KMS-11 (cell line): ENCODE data around the gene MYO9A.
"Not testable (repeated sequence)": the region's sequence is repeated elsewhere in the genome, so short reads cannot be mapped to it uniquely, and the experiment has no call there.

ENCODE experiments used
- H2AFZ ChIP-seq: fragments of 200-600 bp; sonication (generic); 2 replicates; pipeline ENCODE4 v1.6.1; 2016; ENCODE audit warnings: antibody characterized with exemption, mixed run types, low read depth
- H3K27ac ChIP-seq: fragments of 200-600 bp; sonication (generic); 2 replicates; pipeline ENCODE4 v1.6.1; 2016; ENCODE audit warnings: mild to moderate bottlenecking, mixed run types
- H3K27me3 ChIP-seq: fragments of 200-600 bp; sonication (generic); 2 replicates; pipeline ENCODE4 v1.6.1; 2017; ENCODE audit warnings: mild to moderate bottlenecking, low read depth, mixed run types, moderate library complexity; ENCODE audit not compliant: insufficient read depth
- H3K36me3 ChIP-seq: fragments of 200-600 bp; sonication (generic); 2 replicates; pipeline ENCODE4 v1.6.1; 2017; ENCODE audit warnings: mild to moderate bottlenecking, mixed run types; ENCODE audit not compliant: insufficient read depth
- H3K4me1 ChIP-seq: fragments of 200-600 bp; sonication (generic); 2 replicates; pipeline ENCODE4 v1.6.1; 2016; ENCODE audit warnings: mild to moderate bottlenecking, low read depth, mixed run types; ENCODE audit not compliant: poor library complexity, severe bottlenecking
- H3K4me2 ChIP-seq: fragments of 200-600 bp; sonication (generic); 2 replicates; pipeline ENCODE4 v1.7.0; 2016; ENCODE audit warnings: mild to moderate bottlenecking, mixed run types
- H3K4me3 ChIP-seq: fragments of 200-600 bp; sonication (generic); IDR thresholded peaks from 2 replicates; pipeline ENCODE4 v1.6.1; 2017; ENCODE audit warnings: low read depth, low read length, mixed read lengths; ENCODE audit not compliant: insufficient read depth
- H3K79me2 ChIP-seq: fragments of 200-600 bp; sonication (generic); 2 replicates; pipeline ENCODE4 v1.6.1; 2016; ENCODE audit warnings: low read depth, mixed run types; ENCODE audit not compliant: insufficient read depth
- H3K9ac ChIP-seq: fragments of 200-600 bp; sonication (generic); 2 replicates; pipeline ENCODE4 v1.6.1; 2016; ENCODE audit warnings: mild to moderate bottlenecking, mixed run types
- H4K20me1 ChIP-seq: fragments of 200-600 bp; sonication (generic); 2 replicates; pipeline ENCODE4 v1.6.1; 2016; ENCODE audit warnings: mild to moderate bottlenecking, mixed run types; ENCODE audit not compliant: insufficient read depth
- TF ChIP-seq, protein P1 (sequence below): fragments of 200-600 bp; sonication (generic); conservative IDR thresholded peaks from 2 replicates; pipeline ENCODE4 v1.6.1; 2017; ENCODE audit warnings: low read depth, mild to moderate bottlenecking, antibody characterized with exemption, low read length, moderate library complexity, mixed read lengths

MYO9A gene

GRCh38 chr15:72110355-72110754 is 7.6 kb downstream of the MYO9A start:
- no peak overlapping the region for H3K27ac ChIP-seq

GRCh38 chr15:72106068-72106467 is 11.9 kb downstream of the MYO9A start:
- H3K79me2 ChIP-seq: no peaks in the 10 kb centered on the region

More at GRCh38 chr15:72110355-72110754, 7.6 kb downstream of the MYO9A start:
- TF ChIP-seq, protein P1, sequence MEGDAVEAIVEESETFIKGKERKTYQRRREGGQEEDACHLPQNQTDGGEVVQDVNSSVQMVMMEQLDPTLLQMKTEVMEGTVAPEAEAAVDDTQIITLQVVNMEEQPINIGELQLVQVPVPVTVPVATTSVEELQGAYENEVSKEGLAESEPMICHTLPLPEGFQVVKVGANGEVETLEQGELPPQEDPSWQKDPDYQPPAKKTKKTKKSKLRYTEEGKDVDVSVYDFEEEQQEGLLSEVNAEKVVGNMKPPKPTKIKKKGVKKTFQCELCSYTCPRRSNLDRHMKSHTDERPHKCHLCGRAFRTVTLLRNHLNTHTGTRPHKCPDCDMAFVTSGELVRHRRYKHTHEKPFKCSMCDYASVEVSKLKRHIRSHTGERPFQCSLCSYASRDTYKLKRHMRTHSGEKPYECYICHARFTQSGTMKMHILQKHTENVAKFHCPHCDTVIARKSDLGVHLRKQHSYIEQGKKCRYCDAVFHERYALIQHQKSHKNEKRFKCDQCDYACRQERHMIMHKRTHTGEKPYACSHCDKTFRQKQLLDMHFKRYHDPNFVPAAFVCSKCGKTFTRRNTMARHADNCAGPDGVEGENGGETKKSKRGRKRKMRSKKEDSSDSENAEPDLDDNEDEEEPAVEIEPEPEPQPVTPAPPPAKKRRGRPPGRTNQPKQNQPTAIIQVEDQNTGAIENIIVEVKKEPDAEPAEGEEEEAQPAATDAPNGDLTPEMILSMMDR: no peak
- no peaks in the 10 kb centered on the region for H3K27me3 ChIP-seq
- no peaks in the 10 kb centered on the region for H3K36me3 ChIP-seq
- no peak overlapping the region for H2AFZ ChIP-seq
- no peaks in the 10 kb centered on the region for H4K20me1 ChIP-seq
- no peak overlapping the region for H3K4me3 ChIP-seq
- no peaks in the 10 kb centered on the region for H3K79me2 ChIP-seq
- no peak overlapping the region for H3K9ac ChIP-seq
- no peak overlapping the region for H3K4me2 ChIP-seq
- no peaks in the 10 kb centered on the region for H3K4me1 ChIP-seq

DNA sequence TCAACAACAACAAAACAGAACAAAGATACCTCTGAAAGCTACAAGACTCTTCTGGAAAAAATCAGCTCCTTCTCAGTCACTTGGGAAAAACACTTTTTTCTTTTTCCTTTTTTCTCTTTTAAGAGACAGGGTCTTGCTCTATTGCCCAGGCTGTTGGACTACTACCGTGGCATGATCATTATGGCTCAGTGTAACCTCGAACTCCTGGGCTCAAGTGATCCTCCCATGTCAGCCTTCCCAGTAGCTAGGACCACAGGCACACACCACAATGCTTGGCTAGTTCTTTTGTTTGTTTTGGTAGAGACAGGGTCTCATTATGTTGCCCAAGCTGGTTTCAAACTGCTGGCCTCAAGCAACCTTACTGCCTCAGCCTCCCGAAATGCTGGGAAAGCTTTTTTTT is 12.8 kb downstream of the MYO9A start:
- no peak overlapping the region for H3K27ac ChIP-seq
- H3K4me1 ChIP-seq: no peaks in the 10 kb centered on the region
- H4K20me1 ChIP-seq: no peaks in the 10 kb centered on the region
- H2AFZ ChIP-seq: no peak overlapping the region
- H3K36me3 ChIP-seq: no peaks in the 10 kb centered on the region
- H3K79me2 ChIP-seq: no peaks in the 10 kb centered on the region
- no peaks in the 10 kb centered on the region for H3K27me3 ChIP-seq
- no peak overlapping the region for H3K4me3 ChIP-seq
- H3K9ac ChIP-seq: no peak overlapping the region
- H3K4me2 ChIP-seq: no peak overlapping the region
- TF ChIP-seq, protein P1: no peak

More at GRCh38 chr15:72106068-72106467, 11.9 kb downstream of the MYO9A start:
- Histone ChIP-seq H2AFZ (no peak overlapping the region), H3K4me3 (no peak overlapping the region), H3K27me3 (no peaks in the 10 kb centered on the region), H3K36me3 (no peaks in the 10 kb centered on the region), H3K4me2 (no peak overlapping the region), H3K27ac (no peak overlapping the region), H3K9ac (no peak overlapping the region), H4K20me1 (no peaks in the 10 kb centered on the region), H3K4me1 (no peaks in the 10 kb centered on the region)
- TF ChIP-seq, protein P1: no peak

- H3K79me2 ChIP-seq, H3K4me3 ChIP-seq, H3K27me3 ChIP-seq, H3K4me2 ChIP-seq, H3K27ac ChIP-seq, H4K20me1 ChIP-seq, H3K4me1 ChIP-seq, H3K9ac ChIP-seq, H2AFZ ChIP-seq, H3K36me3 ChIP-seq: not testable (repeated sequence)
Measured at GRCh38 chr15:72100551-72100950, 17.4 kb downstream of the MYO9A start.

DNA sequence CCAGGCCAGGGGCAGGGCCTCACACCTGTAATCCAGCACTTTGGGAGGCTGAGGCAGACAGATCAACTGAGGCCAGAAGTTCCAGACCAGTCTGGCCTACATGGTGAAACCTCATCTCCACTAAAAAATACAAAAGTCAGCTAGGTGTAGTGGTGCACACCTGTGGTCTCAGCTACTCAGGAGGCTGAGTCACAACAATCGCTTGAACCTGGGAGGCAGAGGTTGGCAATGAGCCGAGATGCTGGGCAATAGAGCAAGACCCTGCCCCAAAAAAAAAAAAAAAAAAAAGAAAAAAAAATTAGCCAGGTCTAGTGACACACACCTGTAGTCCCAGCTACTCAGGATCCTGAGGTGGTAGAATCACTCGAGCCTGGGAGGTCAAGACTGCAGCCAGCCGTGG is 18.8 kb downstream of the MYO9A start:
- no peak overlapping the region for H3K9ac ChIP-seq
- no peaks in the 10 kb centered on the region for H3K36me3 ChIP-seq
- no peaks in the 10 kb centered on the region for H3K4me1 ChIP-seq
- no peaks in the 10 kb centered on the region for H3K79me2 ChIP-seq
- no peak overlapping the region for H3K27ac ChIP-seq
- TF ChIP-seq, protein P1: no peak
- H3K27me3 ChIP-seq: no peaks in the 10 kb centered on the region
- no peak overlapping the region for H3K4me2 ChIP-seq
- H4K20me1 ChIP-seq: no peaks in the 10 kb centered on the region
- no peak overlapping the region for H2AFZ ChIP-seq
- no peak overlapping the region for H3K4me3 ChIP-seq
